T-helper 17 cell (primary cell): Measurements from ENCODE around the gene CPE. TPM values are rescaled to one million over a fixed set of nuclear protein-coding genes. Genes with fewer than 3 reads are reported as not detected.

Experiments
- total RNA-seq, 4 donors: library from RNA in 2 of 4; stranded (reverse) in 2 of 4; gene quantifications; one replicate each; pipeline ENCODE4 v1.2.3 and lab custom pipeline; 2022 to 2026

The CPE gene
- total RNA-seq, 2 donors from 2014 or later: not detected

Other genes starting within 250 kb of the CPE start
- 10 to 100 TPM; 14.9 to 16.7 TPM for gene KLHL2, start 171.4 kb upstream of the CPE start, total RNA-seq
- 10 to 100 TPM; 12.1 to 15.2 TPM for gene MSMO1, start 51.3 kb upstream of the CPE start, total RNA-seq